A673 (cell line): ENCODE results near the gene UBFD1. TPM values are rescaled to one million over a fixed set of nuclear protein-coding genes. Genes with fewer than 3 reads are reported as not detected.
A peak's percentile ranks its signal among the peaks of the same experiment; 100 is the strongest.

Experiments used
- BruUV-seq: library from RNA; stranded (reverse); fragments of 400-500 nt; replicated peaks from 2 replicates; lab custom pipeline; 2021; lab: Mats Ljungman, UMichigan
- CTCF ChIA-PET: fragments of 300-600 bp; sonication (Branson Sonifier 250); formaldehyde crosslinking; loops from one replicate; lab custom pipeline; 2022; ENCODE audit warnings: antibody characterized with exemption; lab: Charles Lee
- POLR2A ChIA-PET: fragments of 300-600 bp; sonication (Branson Sonifier 250); formaldehyde crosslinking; loops from one replicate; lab custom pipeline; 2022; ENCODE audit warnings: antibody characterized with exemption; ENCODE audit not compliant: low non-redundant PET; lab: Charles Lee
- DNase-seq: peaks from one replicate; pipeline ENCODE4 v3.0.0-alpha.2; 2015; ENCODE audit warnings: low spot score
- H3K27ac ChIP-seq: fragments of 200-600 bp; sonication (generic); 2 replicates; pipeline ENCODE4 v1.5.1; 2016; ENCODE audit warnings: mixed run types, low read depth, mild to moderate bottlenecking, mixed read lengths, antibody characterized with exemption, low read length; ENCODE audit not compliant: poor library complexity, severe bottlenecking
- H3K27me3 ChIP-seq: fragments of 200-600 bp; sonication (generic); replicated peaks from 2 replicates; pipeline ENCODE4 v1.6.1; 2017; ENCODE audit warnings: mixed run types, low read depth, mild to moderate bottlenecking, mixed read lengths, antibody characterized with exemption, low read length; ENCODE audit not compliant: insufficient read depth, poor library complexity
- H3K36me3 ChIP-seq: fragments of 200-600 bp; sonication (generic); 2 replicates; pipeline ENCODE4 v1.6.1; 2016; ENCODE audit warnings: mixed run types, mild to moderate bottlenecking, mixed read lengths, antibody characterized with exemption, low read length; ENCODE audit not compliant: insufficient read depth, poor library complexity, severe bottlenecking
- H3K4me1 ChIP-seq: fragments of 200-600 bp; sonication (generic); 2 replicates; pipeline ENCODE4 v1.6.1; 2017; ENCODE audit warnings: mixed run types, mild to moderate bottlenecking, mixed read lengths, antibody characterized with exemption, low read length; ENCODE audit not compliant: insufficient read depth, poor library complexity, severe bottlenecking
- H3K4me3 ChIP-seq: fragments of 200-600 bp; sonication (generic); 2 replicates; pipeline ENCODE4 v1.5.1; 2016; ENCODE audit warnings: low read depth, mixed run types, mild to moderate bottlenecking, mixed read lengths, low read length; ENCODE audit not compliant: poor library complexity, severe bottlenecking
- H3K9me3 ChIP-seq: fragments of 200-600 bp; sonication (generic); 2 replicates; pipeline ENCODE4 v1.6.1; 2016; ENCODE audit warnings: mixed run types, low read depth, mild to moderate bottlenecking, mixed read lengths, antibody characterized with exemption, low read length; ENCODE audit not compliant: poor library complexity, severe bottlenecking
- EZH2 ChIP-seq: fragments of 200-600 bp; sonication (generic); IDR thresholded peaks from 2 replicates; pipeline ENCODE4 v1.6.1; 2017; ENCODE audit warnings: borderline replicate concordance, low read depth, mild to moderate bottlenecking, mixed read lengths, antibody characterized with exemption, low read length; ENCODE audit not compliant: poor library complexity, severe bottlenecking
- intact Hi-C: fragments of 100-400 bp; cut with micrococcal nuclease; formaldehyde crosslinking; loops from one replicate; pipeline ENCODE4 v1.10.0; 2022; ENCODE audit not compliant: unreplicated experiment
- total RNA-seq: library from RNA; stranded (reverse); gene quantifications from 2 replicates; pipeline ENCODE4 v1.2.3, GENCODE V29; 2021
- TF ChIP-seq, protein P1 (sequence below): fragments of 300-800, 200-600 bp; sonication (generic); conservative IDR thresholded peaks from 2 replicates; pipeline ENCODE4 v1.5.1; 2017; ENCODE audit warnings: low read depth, mild to moderate bottlenecking, antibody characterized with exemption, low read length, moderate library complexity, mixed read lengths

The UBFD1 gene
- total RNA-seq, 1 experiment from 2014 or later = 121 TPM

- Histone ChIP-seq H3K27ac (no peak overlapping the region), H3K27me3 (no peaks in the 10 kb centered on the region), H3K36me3 (peaks cover 88% of the 10 kb centered on the region), H3K4me3 (no peak overlapping the region), H3K4me1 (no peaks in the 10 kb centered on the region), H3K9me3 (no peaks in the 10 kb centered on the region)
- BruUV-seq = no TSS peak
- POLR2A ChIA-PET = no interaction called here
- TF ChIP-seq EZH2 = no peak
- TF ChIP-seq, protein P1, sequence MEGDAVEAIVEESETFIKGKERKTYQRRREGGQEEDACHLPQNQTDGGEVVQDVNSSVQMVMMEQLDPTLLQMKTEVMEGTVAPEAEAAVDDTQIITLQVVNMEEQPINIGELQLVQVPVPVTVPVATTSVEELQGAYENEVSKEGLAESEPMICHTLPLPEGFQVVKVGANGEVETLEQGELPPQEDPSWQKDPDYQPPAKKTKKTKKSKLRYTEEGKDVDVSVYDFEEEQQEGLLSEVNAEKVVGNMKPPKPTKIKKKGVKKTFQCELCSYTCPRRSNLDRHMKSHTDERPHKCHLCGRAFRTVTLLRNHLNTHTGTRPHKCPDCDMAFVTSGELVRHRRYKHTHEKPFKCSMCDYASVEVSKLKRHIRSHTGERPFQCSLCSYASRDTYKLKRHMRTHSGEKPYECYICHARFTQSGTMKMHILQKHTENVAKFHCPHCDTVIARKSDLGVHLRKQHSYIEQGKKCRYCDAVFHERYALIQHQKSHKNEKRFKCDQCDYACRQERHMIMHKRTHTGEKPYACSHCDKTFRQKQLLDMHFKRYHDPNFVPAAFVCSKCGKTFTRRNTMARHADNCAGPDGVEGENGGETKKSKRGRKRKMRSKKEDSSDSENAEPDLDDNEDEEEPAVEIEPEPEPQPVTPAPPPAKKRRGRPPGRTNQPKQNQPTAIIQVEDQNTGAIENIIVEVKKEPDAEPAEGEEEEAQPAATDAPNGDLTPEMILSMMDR = no peak
- CTCF ChIA-PET = no interaction called here
- DNase-seq = no peak
- intact Hi-C loops = no loop called here
Observed at GRCh38 chr16:23566724-23567123, 9.2 kb downstream of the UBFD1 start.

GRCh38 chr16:23567602-23568001 is 10.1 kb downstream of the UBFD1 start:
- Histone ChIP-seq H3K4me3 (no peak overlapping the region), H3K4me1 (no peaks in the 10 kb centered on the region), H3K9me3 (no peaks in the 10 kb centered on the region), H3K36me3 (peaks cover 85% of the 10 kb centered on the region), H3K27me3 (no peaks in the 10 kb centered on the region), H3K27ac (no peak overlapping the region)
- CTCF ChIA-PET = no interaction called here
- intact Hi-C loops = no loop called here
- DNase-seq = no peak
- TF ChIP-seq, protein P1 = no peak
- TF ChIP-seq EZH2 = no peak
- POLR2A ChIA-PET = no interaction called here
- no TSS peak for BruUV-seq

DNA sequence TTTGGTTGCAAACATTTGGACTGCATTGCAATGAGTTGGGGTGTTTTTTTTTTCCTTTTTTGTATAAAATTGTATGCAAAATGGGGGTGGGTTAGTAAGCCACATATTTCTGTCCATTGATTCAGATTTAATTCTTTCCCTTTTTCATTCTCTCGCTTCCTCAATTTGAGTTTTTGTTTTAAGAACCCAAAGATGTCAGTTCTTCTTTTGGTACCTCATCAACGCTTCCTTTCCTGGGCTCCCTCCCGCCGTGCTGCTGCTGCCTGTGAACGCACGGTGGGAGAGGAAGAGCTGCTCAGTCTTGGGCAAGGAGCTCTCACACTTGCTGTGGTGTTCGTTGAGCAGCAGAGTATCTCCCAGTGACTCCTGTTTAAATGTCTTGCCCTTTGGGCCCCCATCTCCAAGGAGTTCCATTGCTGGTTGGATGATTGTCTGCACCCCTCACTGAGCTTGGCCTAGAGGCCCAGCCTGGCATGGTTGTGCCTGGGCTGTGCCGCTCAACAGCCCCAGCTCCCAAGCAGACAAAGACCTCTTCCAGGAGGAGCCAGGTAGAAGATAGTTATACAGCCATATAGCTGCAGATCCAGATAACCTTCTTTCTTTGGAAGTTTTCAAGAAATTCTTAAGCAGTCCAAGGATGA is 13.6 kb downstream of the UBFD1 start:
- CTCF ChIA-PET = no interaction called here
- no peak for TF ChIP-seq EZH2
- TF ChIP-seq, protein P1 = no peak
- POLR2A ChIA-PET = no interaction called here
- Histone ChIP-seq H3K27ac (no peak overlapping the region), H3K9me3 (no peaks in the 10 kb centered on the region), H3K36me3 (peaks cover 59% of the 10 kb centered on the region), H3K4me1 (no peaks in the 10 kb centered on the region), H3K4me3 (no peak overlapping the region), H3K27me3 (no peaks in the 10 kb centered on the region)
- intact Hi-C loops = no loop called here
- TSS peak; percentile 6 for BruUV-seq
- no peak for DNase-seq
